Subcutaneous abdominal adipose tissue (tissue), 5 donors: ENCODE measurements around the gene GLIPR1L1.

Experiments used
- H3K27ac ChIP-seq: one replicate; pipeline ENCODE4 v1.7.0; 2013; ENCODE audit warnings: low read depth, mild to moderate bottlenecking, inconsistent platforms, low read length, moderate library complexity
- H3K27me3 ChIP-seq, 5 donors: one replicate each; pipeline ENCODE4 v1.7.0; 2013; ENCODE audit warnings: low read length in 5 of 5, inconsistent platforms in 1 of 5; ENCODE audit not compliant: control insufficient read depth in 5 of 5, insufficient read depth in 4 of 5
- H3K36me3 ChIP-seq, 5 donors: one replicate each; pipeline ENCODE4 v1.7.0; 2013; ENCODE audit warnings: low read length in 5 of 5; ENCODE audit not compliant: control insufficient read depth in 5 of 5, insufficient read depth in 5 of 5
- H3K4me1 ChIP-seq, 5 donors: one replicate each; pipeline ENCODE4 v1.7.0; 2013; ENCODE audit warnings: low read length in 5 of 5, mild to moderate bottlenecking in 3 of 5, moderate library complexity in 1 of 5; ENCODE audit not compliant: control insufficient read depth in 5 of 5, insufficient read depth in 5 of 5
- H3K4me3 ChIP-seq, 5 donors: one replicate each; pipeline ENCODE4 v1.7.0; 2013; ENCODE audit warnings: low read length in 5 of 5, low read depth in 1 of 5
- H3K9ac ChIP-seq, 5 donors: one replicate each; pipeline ENCODE4 v1.7.0; 2013; ENCODE audit warnings: low read length in 5 of 5, mild to moderate bottlenecking in 4 of 5, moderate library complexity in 3 of 5
- H3K9me3 ChIP-seq, 5 donors: one replicate each; pipeline ENCODE4 v1.7.0; 2013; ENCODE audit warnings: low read length in 5 of 5; ENCODE audit not compliant: control insufficient read depth in 5 of 5
- donor health status: healthy.
- donor health status: healthy.
- donor health status: healthy.
- donor health status: healthy.
- donor health status: healthy.

GLIPR1L1 gene

GRCh38 chr12:75389706-75390105 is 55.2 kb downstream of the GLIPR1L1 start:
- peak overlapping the region in 4 of 5 donors; percentile 1 to 84 (median 49) for H3K9ac ChIP-seq
- no peaks in the 10 kb centered on the region for H3K9me3 ChIP-seq
- H3K27ac ChIP-seq, result peak overlapping the region; percentile 95
- peaks cover 0 to 3% (median 0%) of the 10 kb centered on the region in 5 donors for H3K36me3 ChIP-seq
- H3K4me1 ChIP-seq, result peaks cover 0 to 21% (median 16%) of the 10 kb centered on the region in 5 donors
- peak overlapping the region in 4 of 5 donors; percentile 62 to 94 (median 90) for H3K4me3 ChIP-seq
- no peaks in the 10 kb centered on the region for H3K27me3 ChIP-seq

- no peaks in the 10 kb centered on the region for H3K27me3 ChIP-seq
- H3K9me3 ChIP-seq, result no peaks in the 10 kb centered on the region
- H3K4me1 ChIP-seq, result peaks cover 0 to 21% (median 16%) of the 10 kb centered on the region in 5 donors
- peaks cover 0 to 3% (median 0%) of the 10 kb centered on the region in 5 donors for H3K36me3 ChIP-seq
- H3K9ac ChIP-seq, result peak overlapping the region; percentile 60 to 95 (median 72)
- peak overlapping the region; percentile 95 for H3K27ac ChIP-seq
- peak overlapping the region; percentile 62 to 94 (median 88) for H3K4me3 ChIP-seq
Observed at GRCh38 chr12:75390156-75390898, 55.9 kb downstream of the GLIPR1L1 start.

GRCh38 chr12:75390899-75391538 is 56.5 kb downstream of the GLIPR1L1 start, which contains the start of gene GLIPR1L2:
TSS of gene GLIPR1L2 (plus strand) at chr12:75391089. CDS start at chr12:75391117, 28 bp downstream.
- Histone ChIP-seq H3K36me3 (peaks cover 0 to under 1% (median 0%) of the 10 kb centered on the region in 5 donors), H3K9ac (peak within 1 kb of the TSS; percentile 72 to 95 (median 84)), H3K27me3 (no peaks in the 10 kb centered on the region), H3K4me3 (peak within 1 kb of the TSS; percentile 62 to 94 (median 92)), H3K4me1 (peaks cover 0 to 21% (median 16%) of the 10 kb centered on the region in 5 donors), H3K27ac (peak within 1 kb of the TSS; percentile 95), H3K9me3 (no peaks in the 10 kb centered on the region)

GRCh38 chr12:75404231-75404630 is 69.8 kb downstream of the GLIPR1L1 start:
- Histone ChIP-seq H3K27me3 (no peaks in the 10 kb centered on the region), H3K27ac (no peak overlapping the region), H3K36me3 (no peaks in the 10 kb centered on the region), H3K9me3 (no peaks in the 10 kb centered on the region), H3K4me3 (no peak overlapping the region), H3K4me1 (no peaks in the 10 kb centered on the region), H3K9ac (no peak overlapping the region)

- Histone ChIP-seq H3K36me3 (no peaks in the 10 kb centered on the region), H3K9ac (no peak overlapping the region), H3K9me3 (no peaks in the 10 kb centered on the region), H3K27ac (no peak overlapping the region), H3K27me3 (no peaks in the 10 kb centered on the region), H3K4me1 (no peaks in the 10 kb centered on the region), H3K4me3 (no peak overlapping the region)
Observed at GRCh38 chr12:75407683-75408082, 73.2 kb downstream of the GLIPR1L1 start.

- no peak overlapping the region for H3K9ac ChIP-seq
- H3K4me1 ChIP-seq, result no peaks in the 10 kb centered on the region
- H3K27me3 ChIP-seq, result no peaks in the 10 kb centered on the region
- no peaks in the 10 kb centered on the region for H3K36me3 ChIP-seq
- no peak overlapping the region for H3K27ac ChIP-seq
- H3K4me3 ChIP-seq, result no peak overlapping the region
- H3K9me3 ChIP-seq, result no peaks in the 10 kb centered on the region
Observed at GRCh38 chr12:75409830-75410229, 75.4 kb downstream of the GLIPR1L1 start.

- Histone ChIP-seq H3K36me3 (no peaks in the 10 kb centered on the region), H3K27me3 (no peaks in the 10 kb centered on the region), H3K27ac (no peak overlapping the region), H3K4me3 (no peak overlapping the region), H3K9ac (no peak overlapping the region), H3K4me1 (no peaks in the 10 kb centered on the region), H3K9me3 (no peaks in the 10 kb centered on the region)
Observed at GRCh38 chr12:75414671-75415070, 80.2 kb downstream of the GLIPR1L1 start.

GRCh38 chr12:75419841-75420240 is 85.4 kb downstream of the GLIPR1L1 start:
- H3K27me3 ChIP-seq, result no peaks in the 10 kb centered on the region
- no peaks in the 10 kb centered on the region for H3K36me3 ChIP-seq
- H3K27ac ChIP-seq, result no peak overlapping the region
- H3K9me3 ChIP-seq, result no peaks in the 10 kb centered on the region
- H3K4me3 ChIP-seq, result no peak overlapping the region
- H3K4me1 ChIP-seq, result no peaks in the 10 kb centered on the region
- no peak overlapping the region for H3K9ac ChIP-seq
